A673 (cell line): Measurements from ENCODE around the gene SPATS2L. TPM values are rescaled to one million over a fixed set of nuclear protein-coding genes. Genes with fewer than 3 reads are reported as not detected.
"Not testable (repeated sequence)": the region's sequence is repeated elsewhere in the genome, so short reads cannot be mapped to it uniquely, and the experiment has no call there.

Source experiments
- BruUV-seq: library from RNA; stranded (reverse); fragments of 400-500 nt; replicated peaks from 2 replicates; lab custom pipeline; 2021; lab: Mats Ljungman, UMichigan
- CTCF ChIA-PET: fragments of 300-600 bp; sonication (Branson Sonifier 250); formaldehyde crosslinking; loops from one replicate; lab custom pipeline; 2022; ENCODE audit warnings: antibody characterized with exemption; lab: Charles Lee
- POLR2A ChIA-PET: fragments of 300-600 bp; sonication (Branson Sonifier 250); formaldehyde crosslinking; loops from one replicate; lab custom pipeline; 2022; ENCODE audit warnings: antibody characterized with exemption; ENCODE audit not compliant: low non-redundant PET; lab: Charles Lee
- DNase-seq: peaks from one replicate; pipeline ENCODE4 v3.0.0-alpha.2; 2015; ENCODE audit warnings: low spot score
- H3K27ac ChIP-seq: fragments of 200-600 bp; sonication (generic); 2 replicates; pipeline ENCODE4 v1.5.1; 2016; ENCODE audit warnings: mixed run types, low read depth, mild to moderate bottlenecking, mixed read lengths, antibody characterized with exemption, low read length; ENCODE audit not compliant: poor library complexity, severe bottlenecking
- H3K27me3 ChIP-seq: fragments of 200-600 bp; sonication (generic); replicated peaks from 2 replicates; pipeline ENCODE4 v1.6.1; 2017; ENCODE audit warnings: mixed run types, low read depth, mild to moderate bottlenecking, mixed read lengths, antibody characterized with exemption, low read length; ENCODE audit not compliant: insufficient read depth, poor library complexity
- H3K36me3 ChIP-seq: fragments of 200-600 bp; sonication (generic); 2 replicates; pipeline ENCODE4 v1.6.1; 2016; ENCODE audit warnings: mixed run types, mild to moderate bottlenecking, mixed read lengths, antibody characterized with exemption, low read length; ENCODE audit not compliant: insufficient read depth, poor library complexity, severe bottlenecking
- H3K4me1 ChIP-seq: fragments of 200-600 bp; sonication (generic); 2 replicates; pipeline ENCODE4 v1.6.1; 2017; ENCODE audit warnings: mixed run types, mild to moderate bottlenecking, mixed read lengths, antibody characterized with exemption, low read length; ENCODE audit not compliant: insufficient read depth, poor library complexity, severe bottlenecking
- H3K4me3 ChIP-seq: fragments of 200-600 bp; sonication (generic); 2 replicates; pipeline ENCODE4 v1.5.1; 2016; ENCODE audit warnings: low read depth, mixed run types, mild to moderate bottlenecking, mixed read lengths, low read length; ENCODE audit not compliant: poor library complexity, severe bottlenecking
- H3K9me3 ChIP-seq: fragments of 200-600 bp; sonication (generic); 2 replicates; pipeline ENCODE4 v1.6.1; 2016; ENCODE audit warnings: mixed run types, low read depth, mild to moderate bottlenecking, mixed read lengths, antibody characterized with exemption, low read length; ENCODE audit not compliant: poor library complexity, severe bottlenecking
- EZH2 ChIP-seq: fragments of 200-600 bp; sonication (generic); IDR thresholded peaks from 2 replicates; pipeline ENCODE4 v1.6.1; 2017; ENCODE audit warnings: borderline replicate concordance, low read depth, mild to moderate bottlenecking, mixed read lengths, antibody characterized with exemption, low read length; ENCODE audit not compliant: poor library complexity, severe bottlenecking
- intact Hi-C: fragments of 100-400 bp; cut with micrococcal nuclease; formaldehyde crosslinking; loops from one replicate; pipeline ENCODE4 v1.10.0; 2022; ENCODE audit not compliant: unreplicated experiment
- total RNA-seq: library from RNA; stranded (reverse); gene quantifications from 2 replicates; pipeline ENCODE4 v1.2.3, GENCODE V29; 2021
- TF ChIP-seq, protein P1 (sequence below): fragments of 300-800, 200-600 bp; sonication (generic); conservative IDR thresholded peaks from 2 replicates; pipeline ENCODE4 v1.5.1; 2017; ENCODE audit warnings: low read depth, mild to moderate bottlenecking, antibody characterized with exemption, low read length, moderate library complexity, mixed read lengths

Gene SPATS2L
- total RNA-seq, 1 experiment from 2014 or later = 10.0 TPM

DNA sequence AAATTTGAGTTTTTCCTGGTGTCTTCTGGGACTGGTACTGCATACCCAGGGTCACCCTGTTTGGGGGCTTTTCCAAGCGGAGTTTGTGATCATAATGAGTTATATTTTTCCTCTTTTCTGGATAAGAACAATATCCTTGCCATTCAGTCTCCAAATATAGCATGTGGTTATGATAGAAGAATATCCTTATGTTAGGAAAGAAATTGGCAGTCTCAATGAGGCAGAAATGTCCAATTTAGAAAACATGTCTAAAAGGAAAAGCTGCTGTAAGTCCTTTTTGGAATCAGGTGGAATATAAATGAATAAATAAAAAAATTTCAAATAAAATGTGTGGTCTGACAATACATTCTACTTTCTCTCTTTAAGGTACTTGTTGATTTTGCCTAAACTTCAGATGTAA lies 36.2 kb downstream of the SPATS2L start:
- H3K27me3 ChIP-seq = no peaks in the 10 kb centered on the region
- intact Hi-C loops = no loop called here
- POLR2A ChIA-PET = no interaction called here
- no peaks in the 10 kb centered on the region for H3K36me3 ChIP-seq
- H3K4me3 ChIP-seq = no peak overlapping the region
- TF ChIP-seq, protein P1, sequence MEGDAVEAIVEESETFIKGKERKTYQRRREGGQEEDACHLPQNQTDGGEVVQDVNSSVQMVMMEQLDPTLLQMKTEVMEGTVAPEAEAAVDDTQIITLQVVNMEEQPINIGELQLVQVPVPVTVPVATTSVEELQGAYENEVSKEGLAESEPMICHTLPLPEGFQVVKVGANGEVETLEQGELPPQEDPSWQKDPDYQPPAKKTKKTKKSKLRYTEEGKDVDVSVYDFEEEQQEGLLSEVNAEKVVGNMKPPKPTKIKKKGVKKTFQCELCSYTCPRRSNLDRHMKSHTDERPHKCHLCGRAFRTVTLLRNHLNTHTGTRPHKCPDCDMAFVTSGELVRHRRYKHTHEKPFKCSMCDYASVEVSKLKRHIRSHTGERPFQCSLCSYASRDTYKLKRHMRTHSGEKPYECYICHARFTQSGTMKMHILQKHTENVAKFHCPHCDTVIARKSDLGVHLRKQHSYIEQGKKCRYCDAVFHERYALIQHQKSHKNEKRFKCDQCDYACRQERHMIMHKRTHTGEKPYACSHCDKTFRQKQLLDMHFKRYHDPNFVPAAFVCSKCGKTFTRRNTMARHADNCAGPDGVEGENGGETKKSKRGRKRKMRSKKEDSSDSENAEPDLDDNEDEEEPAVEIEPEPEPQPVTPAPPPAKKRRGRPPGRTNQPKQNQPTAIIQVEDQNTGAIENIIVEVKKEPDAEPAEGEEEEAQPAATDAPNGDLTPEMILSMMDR = no peak
- no peak overlapping the region for H3K27ac ChIP-seq
- no TSS peak for BruUV-seq
- H3K9me3 ChIP-seq = no peaks in the 10 kb centered on the region
- no peak for DNase-seq
- CTCF ChIA-PET = no interaction called here
- H3K4me1 ChIP-seq = no peaks in the 10 kb centered on the region

DNA sequence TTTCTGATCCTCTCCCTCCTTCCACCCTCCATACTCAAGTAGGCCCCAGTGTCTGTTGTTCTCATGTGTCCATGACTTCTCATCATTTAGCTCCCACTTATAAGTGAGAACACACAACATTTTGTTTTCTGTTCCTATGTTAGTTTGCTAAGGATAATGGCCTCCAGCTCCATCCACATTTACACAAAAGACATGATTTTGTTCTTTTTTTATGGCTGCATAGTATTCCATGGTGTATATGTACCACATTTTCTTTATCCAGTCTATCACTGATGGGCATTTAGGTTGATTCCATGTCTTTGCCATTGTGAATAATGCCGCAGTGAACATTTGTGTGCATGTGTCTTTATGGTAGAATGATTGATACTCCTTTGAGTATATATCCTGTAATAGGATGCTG lies 37.7 kb downstream of the SPATS2L start:
- CTCF ChIA-PET, H3K4me3 ChIP-seq, H3K27ac ChIP-seq, BruUV-seq, intact Hi-C loops, H3K9me3 ChIP-seq, H3K36me3 ChIP-seq, DNase-seq, POLR2A ChIA-PET, H3K27me3 ChIP-seq, H3K4me1 ChIP-seq: not testable (repeated sequence)

DNA sequence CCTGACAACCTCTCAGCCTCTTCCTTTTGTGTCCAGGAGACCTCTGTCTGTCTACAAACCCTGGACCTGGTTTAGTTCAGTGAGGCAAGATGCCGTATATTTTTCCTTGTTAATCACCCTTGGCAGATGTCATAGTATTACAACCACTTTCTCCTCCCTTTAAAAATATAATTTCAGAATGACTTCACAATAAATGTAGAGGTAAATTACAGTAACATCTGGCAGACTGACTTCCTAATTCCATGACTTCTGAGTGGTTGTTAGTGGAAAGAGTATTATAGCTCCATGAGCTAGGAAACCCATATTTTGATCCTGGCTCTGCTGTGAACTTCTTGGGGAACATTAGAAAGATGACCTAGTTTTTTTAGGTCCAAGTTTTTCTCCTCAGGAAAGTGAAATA lies 39.5 kb downstream of the SPATS2L start:
- DNase-seq = no peak
- H3K4me3 ChIP-seq = no peak overlapping the region
- TF ChIP-seq, protein P1 = no peak
- no peak for TF ChIP-seq EZH2
- no peaks in the 10 kb centered on the region for H3K9me3 ChIP-seq
- no peaks in the 10 kb centered on the region for H3K4me1 ChIP-seq
- no peaks in the 10 kb centered on the region for H3K36me3 ChIP-seq
- H3K27me3 ChIP-seq = no peaks in the 10 kb centered on the region
- no peak overlapping the region for H3K27ac ChIP-seq
- ChIA-PET POLR2A (no interaction called here), CTCF (no interaction called here)
- no TSS peak for BruUV-seq
- intact Hi-C loops = no loop called here

DNA sequence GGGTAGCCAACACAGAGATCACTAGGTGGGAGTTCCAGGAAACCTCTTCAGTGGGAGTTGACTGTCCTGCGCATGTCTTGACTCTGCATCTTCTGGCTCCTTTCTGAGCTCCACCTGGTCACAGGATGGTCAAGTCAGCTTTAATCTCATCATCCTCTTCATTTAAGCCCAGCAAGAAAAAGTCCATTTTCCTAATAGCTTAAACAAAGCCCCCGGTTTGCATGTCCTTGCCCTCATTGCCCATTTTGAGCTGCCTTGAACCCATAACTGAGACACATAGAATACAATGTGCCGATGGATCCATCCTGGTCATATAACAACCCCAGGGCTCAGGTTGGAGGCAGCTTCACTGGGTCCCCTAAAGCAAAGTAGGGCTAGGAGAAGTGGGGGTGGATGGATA lies 40.8 kb downstream of the SPATS2L start:
- CTCF ChIA-PET = no interaction called here
- DNase-seq = no peak
- BruUV-seq = no TSS peak

More for the DNA sequence above, 40.8 kb downstream of the SPATS2L start:
- no peaks in the 10 kb centered on the region for H3K27me3 ChIP-seq
- intact Hi-C loops = no loop called here
- no peak overlapping the region for H3K27ac ChIP-seq
- H3K4me3 ChIP-seq = no peak overlapping the region
- TF ChIP-seq EZH2 = no peak
- TF ChIP-seq, protein P1 = no peak
- no peaks in the 10 kb centered on the region for H3K4me1 ChIP-seq
- POLR2A ChIA-PET = no interaction called here
- no peaks in the 10 kb centered on the region for H3K9me3 ChIP-seq
- no peaks in the 10 kb centered on the region for H3K36me3 ChIP-seq
